GM18870 (cell line): ENCODE results near the gene OXSR1.
"Not testable (repeated sequence)": the region's sequence is repeated elsewhere in the genome, so short reads cannot be mapped to it uniquely, and the experiment has no call there.

ENCODE experiments used
- ATAC-seq: cut with Tn5 transposase; IDR thresholded peaks from one replicate; pipeline ENCODE4 v1.9.1; 2021; ENCODE audit warnings: moderate library complexity; ENCODE audit not compliant: unreplicated experiment

OXSR1 gene

GRCh38 chr3:38219609-38220197, 54.4 kb downstream of the OXSR1 start:
- ATAC-seq, result no peak

GRCh38 chr3:38221005-38221404, 55.7 kb downstream of the OXSR1 start:
- ATAC-seq, result no peak

- ATAC-seq, result no peak
Observed at GRCh38 chr3:38222032-38222634, 56.8 kb downstream of the OXSR1 start.

GRCh38 chr3:38224357-38224756, 59.0 kb downstream of the OXSR1 start:
- no peak for ATAC-seq

- ATAC-seq, result no peak
Observed at GRCh38 chr3:38226273-38226672, 60.9 kb downstream of the OXSR1 start.

- no peak for ATAC-seq
Observed at GRCh38 chr3:38227989-38228388, 62.7 kb downstream of the OXSR1 start.

GRCh38 chr3:38229036-38229435, 63.7 kb downstream of the OXSR1 start:
- ATAC-seq, result no peak

- ATAC-seq, result no peak
Observed at GRCh38 chr3:38232701-38233100, 67.4 kb downstream of the OXSR1 start.

GRCh38 chr3:38235466-38235865, 70.1 kb downstream of the OXSR1 start:
- ATAC-seq, result no peak

GRCh38 chr3:38238416-38239008, 73.2 kb downstream of the OXSR1 start:
- ATAC-seq, result no peak

- ATAC-seq, result not testable (repeated sequence)
Observed at GRCh38 chr3:38242812-38243211, 77.5 kb downstream of the OXSR1 start.

GRCh38 chr3:38245930-38246329, 80.6 kb downstream of the OXSR1 start:
- no peak for ATAC-seq

GRCh38 chr3:38247366-38248035, 82.2 kb downstream of the OXSR1 start:
- no peak for ATAC-seq

GRCh38 chr3:38250198-38250597, 84.9 kb downstream of the OXSR1 start:
- no peak for ATAC-seq

- no peak for ATAC-seq
Observed at GRCh38 chr3:38251197-38251596, 85.9 kb downstream of the OXSR1 start.

- no peak for ATAC-seq
Observed at GRCh38 chr3:38253704-38254103, 88.4 kb downstream of the OXSR1 start.

- no peak for ATAC-seq
Observed at GRCh38 chr3:38254872-38255271, 89.5 kb downstream of the OXSR1 start.

GRCh38 chr3:38255627-38256026, 90.3 kb downstream of the OXSR1 start:
- ATAC-seq, result no peak

- ATAC-seq, result no peak
Observed at GRCh38 chr3:38257583-38257982, 92.2 kb downstream of the OXSR1 start.

- no peak for ATAC-seq
Observed at GRCh38 chr3:38260474-38260873, 95.1 kb downstream of the OXSR1 start.

GRCh38 chr3:38264353-38264771, 99.0 kb downstream of the OXSR1 start:
- ATAC-seq, result no peak

GRCh38 chr3:38264779-38265178, 99.4 kb downstream of the OXSR1 start:
- no peak for ATAC-seq
